HG03139 (cell line): ENCODE data around the gene CRB3.

Experiments
- ATAC-seq: cut with Tn5 transposase; IDR thresholded peaks from one replicate; pipeline ENCODE4 v1.9.1; 2021; ENCODE audit not compliant: unreplicated experiment

CRB3 gene

GRCh38 chr19:6431891-6432290, 32.2 kb upstream of the CRB3 start:
- ATAC-seq, result no peak

- no peak for ATAC-seq
Measured at GRCh38 chr19:6433165-6433564, 30.9 kb upstream of the CRB3 start.

- no peak for ATAC-seq
Measured at GRCh38 chr19:6433663-6434062, 30.4 kb upstream of the CRB3 start, which contains the start of gene SLC25A41. TSS of gene SLC25A41 (minus strand) at chr19:6433763. CDS start at chr19:6433693, 70 bp downstream.

- no peak for ATAC-seq
Measured at GRCh38 chr19:6439743-6440142, 24.3 kb upstream of the CRB3 start.

- ATAC-seq, result no peak
Measured at GRCh38 chr19:6440905-6441304, 23.2 kb upstream of the CRB3 start.

- ATAC-seq, result no peak
Measured at GRCh38 chr19:6442087-6442688, 21.9 kb upstream of the CRB3 start.

- ATAC-seq, result no peak
Measured at GRCh38 chr19:6443986-6444385, 20.1 kb upstream of the CRB3 start.

- ATAC-seq, result no peak
Measured at GRCh38 chr19:6446452-6446851, 17.6 kb upstream of the CRB3 start.

GRCh38 chr19:6448045-6448444, 16.0 kb upstream of the CRB3 start:
- ATAC-seq, result no peak

- ATAC-seq, result no peak
Measured at GRCh38 chr19:6450166-6450565, 13.9 kb upstream of the CRB3 start.

- no peak for ATAC-seq
Measured at GRCh38 chr19:6451583-6452222, 12.4 kb upstream of the CRB3 start.

GRCh38 chr19:6452223-6452614, 11.9 kb upstream of the CRB3 start:
- ATAC-seq, result no peak

- no peak for ATAC-seq
Measured at GRCh38 chr19:6452899-6453298, 11.2 kb upstream of the CRB3 start.

- no peak for ATAC-seq
Measured at GRCh38 chr19:6453951-6454565, 10.0 kb upstream of the CRB3 start.

- no peak for ATAC-seq
Measured at GRCh38 chr19:6455924-6456323, 8.1 kb upstream of the CRB3 start.

GRCh38 chr19:6457958-6458694, 5.9 kb upstream of the CRB3 start:
- ATAC-seq, result no peak

- no peak for ATAC-seq
Measured at GRCh38 chr19:6458695-6459261, 5.3 kb upstream of the CRB3 start.

GRCh38 chr19:6459262-6460098, 4.6 kb upstream of the CRB3 start, which contains the start of gene SLC25A23:
TSS of gene SLC25A23 (minus strand) at chr19:6459792. CDS start at chr19:6459628, 164 bp downstream.
- peak; percentile 24 for ATAC-seq

GRCh38 chr19:6460099-6460884, 3.8 kb upstream of the CRB3 start:
- ATAC-seq, result peak; percentile 59

GRCh38 chr19:6465006-6465405, 935 bp downstream of the CRB3 start:
- no peak for ATAC-seq
